Mucosa of descending colon (tissue), 3 donors: ENCODE measurements around the gene CTBP1. TPM values are rescaled to one million over a fixed set of nuclear protein-coding genes. Genes with fewer than 3 reads are reported as not detected.

Experiments used
- ATAC-seq: fragments of 200-7000 bp; cut with Tn5 transposase; one replicate; pipeline ENCODE4 v1.9.1; 2020; ENCODE audit warnings: mild to moderate bottlenecking, moderate library complexity
- DNase-seq, 3 donors: peaks; one replicate each; pipeline ENCODE4 v3.0.0-alpha.2; 2020
- H3K36me3 ChIP-seq: fragments of 200-600 bp; one replicate; pipeline ENCODE4 v1.8.0; 2021; ENCODE audit warnings: low read depth, mild to moderate bottlenecking
- H3K4me1 ChIP-seq: fragments of 200-600 bp; one replicate; pipeline ENCODE4 v1.8.0; 2021; ENCODE audit warnings: low read depth, mild to moderate bottlenecking
- H3K4me3 ChIP-seq: fragments of 200-600 bp; one replicate; pipeline ENCODE4 v1.8.0; 2021; ENCODE audit warnings: mild to moderate bottlenecking
- H3K9me3 ChIP-seq: fragments of 200-600 bp; one replicate; pipeline ENCODE4 v1.8.0; 2021; ENCODE audit warnings: mild to moderate bottlenecking
- intact Hi-C, 2 donors: fragments of 100-400 bp; cut with DNase I in 1 of 2; cut with micrococcal nuclease in 1 of 2; formaldehyde crosslinking; loops; one replicate each; pipeline versions ENCODE4 v1.11.0 to v1.11.1; 2022; cut with DNase I, micrococcal nuclease
- total RNA-seq, 3 donors: library from RNA; stranded (reverse); fragmentation: NEBNext Ultra II Directional in 2 of 3; extraction: Animal tissue kit (Norgen Biotek cat#: 25700) in 2 of 3; gene quantifications; one replicate each; pipeline versions ENCODE4 v1.2.1 to v1.2.4, GENCODE V29; 2021 to 2023
- TF ChIP-seq, protein P1 (sequence below): fragments of 200-600 bp; IDR thresholded peaks from one replicate; pipeline ENCODE4 v1.8.0; 2022; ENCODE audit warnings: antibody characterized with exemption, mild to moderate bottlenecking
- donor health status: DM: no; HTN: no; CAD: no; lungs with moderate emphysema.
- donor health status: DM: no; HTN: no; CAD: no.
- donor health status: DM: no; HTN: yes; CAD: no.

CTBP1 gene
- total RNA-seq, 3 donors from 2014 or later = 151 to 188 (median 168) TPM

DNA sequence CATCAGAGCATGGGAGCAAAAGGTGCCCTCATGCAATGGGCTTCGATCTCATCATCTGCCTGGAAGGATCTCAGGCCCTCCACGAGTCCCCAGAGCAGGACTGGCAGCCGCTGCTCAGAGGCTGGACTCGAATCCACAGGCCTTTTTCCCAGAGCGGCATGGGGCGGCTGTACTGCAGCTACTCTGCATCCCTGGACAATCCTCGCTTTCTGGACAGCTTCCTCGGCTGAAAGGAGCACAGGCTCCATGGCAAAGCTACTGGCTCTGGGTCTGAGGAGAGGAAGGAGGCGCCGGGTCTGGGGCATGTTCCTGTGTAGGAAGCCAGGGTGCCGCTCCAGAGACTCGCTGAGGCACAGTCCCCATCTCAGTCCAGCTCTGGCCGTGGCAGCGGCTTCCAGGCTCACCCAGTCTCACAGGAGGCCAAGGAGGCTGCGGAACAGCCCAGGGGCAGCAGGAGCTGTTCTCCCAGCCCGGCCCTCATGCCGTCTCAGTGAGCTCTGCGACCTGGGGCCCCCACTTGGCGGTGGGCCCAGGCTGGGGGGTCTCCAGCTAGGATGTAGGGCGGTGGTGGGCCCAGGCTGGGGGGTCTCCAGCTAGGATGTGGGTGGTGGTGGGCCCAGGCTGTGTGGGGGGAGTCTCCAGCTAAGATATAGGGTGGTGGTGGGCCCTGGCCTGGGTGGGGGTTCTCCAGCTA, 73.8 kb downstream of the CTBP1 start:
- Histone ChIP-seq H3K9me3 (no peaks in the 10 kb centered on the region), H3K36me3 (no peaks in the 10 kb centered on the region), H3K4me3 (no peak overlapping the region), H3K4me1 (peaks cover 30% of the 10 kb centered on the region)
- ATAC-seq (no peak), DNase-seq (peak in 1 of 3 donors; percentile 48)
- intact Hi-C loops = no loop called here
- TF ChIP-seq, protein P1, sequence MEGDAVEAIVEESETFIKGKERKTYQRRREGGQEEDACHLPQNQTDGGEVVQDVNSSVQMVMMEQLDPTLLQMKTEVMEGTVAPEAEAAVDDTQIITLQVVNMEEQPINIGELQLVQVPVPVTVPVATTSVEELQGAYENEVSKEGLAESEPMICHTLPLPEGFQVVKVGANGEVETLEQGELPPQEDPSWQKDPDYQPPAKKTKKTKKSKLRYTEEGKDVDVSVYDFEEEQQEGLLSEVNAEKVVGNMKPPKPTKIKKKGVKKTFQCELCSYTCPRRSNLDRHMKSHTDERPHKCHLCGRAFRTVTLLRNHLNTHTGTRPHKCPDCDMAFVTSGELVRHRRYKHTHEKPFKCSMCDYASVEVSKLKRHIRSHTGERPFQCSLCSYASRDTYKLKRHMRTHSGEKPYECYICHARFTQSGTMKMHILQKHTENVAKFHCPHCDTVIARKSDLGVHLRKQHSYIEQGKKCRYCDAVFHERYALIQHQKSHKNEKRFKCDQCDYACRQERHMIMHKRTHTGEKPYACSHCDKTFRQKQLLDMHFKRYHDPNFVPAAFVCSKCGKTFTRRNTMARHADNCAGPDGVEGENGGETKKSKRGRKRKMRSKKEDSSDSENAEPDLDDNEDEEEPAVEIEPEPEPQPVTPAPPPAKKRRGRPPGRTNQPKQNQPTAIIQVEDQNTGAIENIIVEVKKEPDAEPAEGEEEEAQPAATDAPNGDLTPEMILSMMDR = no peak

DNA sequence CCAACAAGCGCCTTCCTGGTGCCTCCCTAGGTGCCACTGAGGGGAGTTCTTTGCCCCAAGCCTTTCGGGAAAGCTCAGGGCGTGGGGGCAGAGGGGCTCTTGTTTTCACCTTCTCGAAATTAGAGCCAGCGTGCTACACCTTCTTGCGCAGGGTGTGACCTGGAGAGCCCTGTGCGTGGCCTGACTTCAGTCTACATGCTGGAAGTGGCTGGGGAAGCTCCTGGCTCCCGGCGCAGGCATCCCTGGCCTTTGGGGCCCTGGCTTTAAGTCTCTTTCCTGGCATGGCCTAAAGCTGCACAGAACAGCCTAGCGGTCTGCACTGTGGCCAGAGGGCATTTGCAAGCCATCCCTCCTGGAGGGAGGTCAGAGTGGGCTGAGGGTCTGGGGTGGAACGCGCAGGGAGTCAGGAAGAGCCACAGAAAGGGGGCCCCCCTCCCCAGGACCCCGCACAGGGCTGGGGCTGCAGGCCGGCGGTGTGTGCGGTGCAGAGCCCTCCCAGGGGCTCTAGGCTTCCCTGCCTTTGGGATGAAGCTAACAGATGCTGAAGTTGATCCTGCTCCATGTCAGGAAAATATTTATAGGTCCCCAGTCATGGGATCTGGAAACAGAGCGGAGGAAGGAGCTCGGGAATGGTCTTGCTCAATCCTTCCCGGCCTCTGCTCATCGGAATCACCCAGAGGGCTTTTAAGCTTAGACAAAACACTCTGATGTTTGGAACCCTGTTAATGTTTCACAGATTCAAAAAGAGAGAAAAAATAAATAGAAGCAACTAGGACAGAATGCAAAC, 75.8 kb downstream of the CTBP1 start:
- no peaks in the 10 kb centered on the region for H3K9me3 ChIP-seq
- ATAC-seq (no peak), DNase-seq (peak in 1 of 3 donors; percentile 46)
- no peak overlapping the region for H3K4me3 ChIP-seq
- no peaks in the 10 kb centered on the region for H3K36me3 ChIP-seq
- intact Hi-C loops = no loop called here
- TF ChIP-seq, protein P1 = no peak
- peaks cover 30% of the 10 kb centered on the region for H3K4me1 ChIP-seq

DNA sequence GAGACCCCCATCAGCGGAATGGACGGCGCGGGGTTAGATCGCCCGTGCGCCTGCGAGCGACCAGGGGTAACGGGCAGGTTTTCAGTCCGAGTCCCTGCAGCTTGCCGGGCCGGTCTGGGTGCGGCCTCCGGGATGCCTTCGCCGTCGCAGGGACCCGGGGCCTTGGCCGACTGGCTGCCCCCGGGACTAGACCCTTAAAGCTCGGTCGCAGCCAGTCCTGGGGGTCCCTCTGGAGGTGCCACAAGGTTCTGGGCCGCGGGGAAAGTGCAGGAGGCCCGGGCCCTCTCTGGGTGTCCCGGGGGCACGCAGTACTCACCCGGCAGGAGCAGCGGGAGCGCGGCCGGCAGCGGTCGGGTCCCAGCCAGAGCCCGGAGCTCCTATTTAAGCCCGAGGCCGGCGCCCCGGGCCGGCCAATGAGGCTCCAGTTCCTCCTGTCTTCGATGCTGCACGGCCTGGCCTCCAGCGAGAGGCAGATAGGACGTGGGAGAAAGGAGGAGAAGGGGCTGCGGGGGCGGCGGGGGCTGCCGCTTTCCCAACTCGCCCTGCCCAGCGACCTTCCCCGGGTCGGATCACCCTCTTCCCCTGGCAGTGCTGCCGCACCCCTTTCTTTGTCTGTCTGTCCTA, 76.6 kb downstream of the CTBP1 start, which contains the start of gene SPON2:
SPON2 (minus strand) TSS at position 356 of the 624 bp plus-strand sequence.
- no peak within 1 kb of the TSS for H3K4me3 ChIP-seq
- ATAC-seq (peak; percentile 2), DNase-seq (peak in 2 of 3 donors; percentile 45 to 52)
- H3K4me1 ChIP-seq = peaks cover 30% of the 10 kb centered on the region
- intact Hi-C loops = no loop called here
- H3K9me3 ChIP-seq = no peaks in the 10 kb centered on the region
- TF ChIP-seq, protein P1 = no peak
- no peaks in the 10 kb centered on the region for H3K36me3 ChIP-seq

- no peak overlapping the region for H3K4me3 ChIP-seq
- intact Hi-C loops = no loop called here
- DNase-seq = peak; percentile 27 to 56 (median 49)
- H3K9me3 ChIP-seq = no peaks in the 10 kb centered on the region
- TF ChIP-seq, protein P1 = no peak
- peaks cover 25% of the 10 kb centered on the region for H3K4me1 ChIP-seq
- peak; percentile 13 for ATAC-seq
- H3K36me3 ChIP-seq = no peaks in the 10 kb centered on the region
These were observed 77.4 kb downstream of the CTBP1 start for GRCh38 chr4:1171311-1172227.

GRCh38 chr4:1170976-1171310, 78.0 kb downstream of the CTBP1 start:
- DNase-seq (peak in 2 of 3 donors; percentile 41 to 67), ATAC-seq (no peak)
- no peaks in the 10 kb centered on the region for H3K36me3 ChIP-seq
- TF ChIP-seq, protein P1 = no peak
- H3K4me1 ChIP-seq = peaks cover 25% of the 10 kb centered on the region
- intact Hi-C loops = no loop called here
- no peaks in the 10 kb centered on the region for H3K9me3 ChIP-seq
- no peak overlapping the region for H3K4me3 ChIP-seq
